Prostate gland (tissue), 2 donors: Measurements from ENCODE around the gene ADAT1.

Source experiments
- CTCF ChIP-seq, 4 experiments: fragments of 200-600 bp in 2 of 4; fragments of 450-650 bp in 2 of 4; sonication (generic) in 2 of 4; IDR thresholded peaks; 1 replicate in 3 of 4; 2 replicates in 1 of 4; pipeline ENCODE4 v1.5.1; 2016 to 2019; ENCODE audit warnings: antibody characterized with exemption in 4 of 4, mild to moderate bottlenecking in 2 of 4, moderate library complexity in 2 of 4
- POLR2A ChIP-seq: fragments of 450-650 bp; IDR thresholded peaks from one replicate; pipeline ENCODE4 v1.6.1; 2016; ENCODE audit warnings: antibody characterized with exemption, mild to moderate bottlenecking
- POLR2AphosphoS5 ChIP-seq: sonication (generic); formaldehyde crosslinking; IDR thresholded peaks from one replicate; pipeline ENCODE4 v1.6.1; 2017; ENCODE audit warnings: antibody characterized with exemption

GRCh38 chr16:75628351-75628750 lies 5.3 kb upstream of the ADAT1 start:
- TF ChIP-seq CTCF (IDR thresholded peaks at IDR 0.05), result no peak
- TF ChIP-seq POLR2A, result no peak
- TF ChIP-seq POLR2AphosphoS5, result no peak
